ENCODE measurements around the gene SLC26A8.
A peak's percentile ranks its signal among the peaks of the same experiment; 100 is the strongest.
"Not testable (repeated sequence)": the region's sequence is repeated elsewhere in the genome, so short reads cannot be mapped to it uniquely, and the experiment has no call there.

The SLC26A8 gene

DNA sequence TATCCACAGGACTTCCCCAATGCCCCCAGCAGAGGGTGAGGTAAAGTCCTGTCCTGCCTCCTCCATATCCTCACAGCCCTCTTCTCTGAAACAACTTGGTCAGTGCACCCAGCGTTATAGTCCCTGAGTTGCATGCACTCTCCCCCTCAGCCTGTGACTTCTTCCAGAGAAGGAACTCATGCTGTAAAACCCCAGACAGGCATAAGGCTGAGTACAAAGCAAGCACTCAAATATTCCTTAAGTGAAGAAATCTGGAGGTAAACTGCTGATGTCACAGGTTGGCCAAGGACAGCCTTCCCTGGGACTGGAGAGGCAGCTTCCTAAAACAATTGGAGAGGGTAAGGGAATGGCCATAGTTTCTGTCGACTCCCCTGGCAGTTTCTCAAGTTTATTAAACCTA is 90.6 kb downstream of the SLC26A8 start:
- no peaks in the 10 kb centered on the region for H3K9me3 Mint-ChIP-seq
- H3K4me3 Mint-ChIP-seq, result no peak overlapping the region
- H3K27me3 Mint-ChIP-seq, result peaks cover 2% of the 10 kb centered on the region
- intact Hi-C loops (cut with micrococcal nuclease), result no loop called here
- no peaks in the 10 kb centered on the region for H3K4me1 Mint-ChIP-seq (ENCODE audit: low read depth)
- no peaks in the 10 kb centered on the region for H3K36me3 Mint-ChIP-seq (ENCODE audit: low read depth)
- no peak overlapping the region for H3K27ac Mint-ChIP-seq

GRCh38 chr6:35931873-35932272 is 92.6 kb downstream of the SLC26A8 start:
- intact Hi-C loops (cut with micrococcal nuclease); H3K4me3 Mint-ChIP-seq; H3K4me1 Mint-ChIP-seq (ENCODE audit: low read depth); H3K36me3 Mint-ChIP-seq (ENCODE audit: low read depth); H3K27ac Mint-ChIP-seq; H3K27me3 Mint-ChIP-seq; H3K9me3 Mint-ChIP-seq: not testable (repeated sequence)

DNA sequence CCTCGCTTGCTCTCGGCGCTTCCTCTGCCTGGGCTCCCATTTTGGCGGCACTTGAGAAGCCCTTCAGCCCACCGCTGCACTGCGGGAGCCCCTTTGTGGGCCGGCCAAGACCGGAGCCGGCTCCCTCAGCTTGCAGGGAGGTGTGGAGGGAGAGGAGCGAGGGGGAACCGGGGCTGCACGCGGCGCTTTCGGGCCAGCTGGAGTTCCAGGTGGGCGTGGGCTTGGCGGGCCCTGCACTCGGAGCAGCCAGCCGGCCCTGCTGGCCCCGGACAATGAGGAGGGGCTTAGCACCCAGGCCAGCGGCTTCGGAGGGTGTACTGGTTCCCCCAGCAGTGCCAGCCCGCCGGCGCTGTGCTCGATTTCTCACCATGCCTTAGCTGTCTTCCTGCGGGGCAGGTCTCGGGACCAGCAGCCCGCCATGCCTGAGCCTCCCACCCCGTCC is 93.3 kb downstream of the SLC26A8 start:
- H3K27ac Mint-ChIP-seq, result no peak overlapping the region
- intact Hi-C loops (cut with micrococcal nuclease), result no loop called here
- H3K4me1 Mint-ChIP-seq (ENCODE audit: low read depth), result no peaks in the 10 kb centered on the region
- H3K9me3 Mint-ChIP-seq, result no peaks in the 10 kb centered on the region
- H3K36me3 Mint-ChIP-seq (ENCODE audit: low read depth), result no peaks in the 10 kb centered on the region
- no peak overlapping the region for H3K4me3 Mint-ChIP-seq
- peaks cover 2% of the 10 kb centered on the region for H3K27me3 Mint-ChIP-seq

DNA sequence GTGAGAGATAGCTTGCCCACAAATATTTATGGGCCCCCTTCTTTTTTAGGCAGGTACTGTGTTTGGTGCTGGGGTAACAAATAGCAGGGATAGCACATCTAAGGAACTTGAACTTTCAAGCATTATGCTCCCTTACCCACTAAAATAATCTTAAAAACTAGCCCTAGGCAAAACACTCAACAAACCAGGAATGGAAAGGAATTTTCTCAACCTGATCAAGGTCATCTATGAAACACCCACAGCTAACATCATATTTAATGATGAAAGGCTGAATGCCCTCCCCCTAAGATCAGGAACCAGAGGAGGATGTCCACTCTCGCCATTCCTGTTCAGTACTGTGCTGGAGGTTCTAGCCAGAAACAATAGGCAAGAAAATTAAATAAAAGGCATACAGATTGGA is 94.8 kb downstream of the SLC26A8 start:
- no peak overlapping the region for H3K27ac Mint-ChIP-seq
- intact Hi-C loops (cut with micrococcal nuclease), result no loop called here
- no peaks in the 10 kb centered on the region for H3K36me3 Mint-ChIP-seq (ENCODE audit: low read depth)
- H3K4me3 Mint-ChIP-seq, result no peak overlapping the region
- H3K9me3 Mint-ChIP-seq, result no peaks in the 10 kb centered on the region
- no peaks in the 10 kb centered on the region for H3K4me1 Mint-ChIP-seq (ENCODE audit: low read depth)
- H3K27me3 Mint-ChIP-seq, result peaks cover 2% of the 10 kb centered on the region

DNA sequence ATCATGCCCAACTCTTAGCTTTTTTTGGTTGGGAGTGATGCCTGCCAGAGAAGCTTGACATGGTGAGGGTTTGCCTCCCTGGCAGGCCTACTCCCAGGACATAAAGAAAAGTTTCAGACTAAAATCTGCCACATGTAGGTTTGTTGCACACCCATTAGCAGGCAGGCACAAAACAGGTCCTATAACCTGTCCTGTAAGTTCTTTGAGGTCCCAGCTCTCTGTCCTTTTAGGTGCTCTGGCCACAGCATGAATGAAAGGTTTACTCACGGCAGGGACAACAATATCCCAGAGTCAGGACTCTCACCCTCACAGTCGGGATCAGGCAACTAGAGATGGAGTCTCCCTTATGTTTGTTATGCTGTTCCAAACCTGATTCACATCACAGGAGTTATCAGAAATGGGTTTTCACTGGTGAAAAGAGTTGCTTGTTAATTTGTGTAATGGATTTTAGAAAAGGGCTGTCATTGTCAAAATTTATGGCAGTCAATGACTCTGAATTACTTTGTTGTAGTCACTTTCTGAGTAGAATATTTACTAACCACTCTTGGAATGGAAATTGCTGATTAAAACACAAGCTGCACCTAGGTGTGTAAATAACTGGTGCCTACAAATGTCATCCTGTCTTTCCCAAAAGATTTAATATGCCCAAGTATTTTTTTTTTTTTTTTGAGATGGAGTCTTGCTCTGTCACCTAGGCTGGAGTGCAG is 97.8 kb downstream of the SLC26A8 start:
- H3K4me1 Mint-ChIP-seq (ENCODE audit: low read depth), result no peaks in the 10 kb centered on the region
- H3K9me3 Mint-ChIP-seq, result no peaks in the 10 kb centered on the region
- H3K27ac Mint-ChIP-seq, result no peak overlapping the region
- H3K36me3 Mint-ChIP-seq (ENCODE audit: low read depth), result no peaks in the 10 kb centered on the region
- intact Hi-C loops (cut with micrococcal nuclease), result no loop called here
- H3K4me3 Mint-ChIP-seq, result no peak overlapping the region
- no peaks in the 10 kb centered on the region for H3K27me3 Mint-ChIP-seq

DNA sequence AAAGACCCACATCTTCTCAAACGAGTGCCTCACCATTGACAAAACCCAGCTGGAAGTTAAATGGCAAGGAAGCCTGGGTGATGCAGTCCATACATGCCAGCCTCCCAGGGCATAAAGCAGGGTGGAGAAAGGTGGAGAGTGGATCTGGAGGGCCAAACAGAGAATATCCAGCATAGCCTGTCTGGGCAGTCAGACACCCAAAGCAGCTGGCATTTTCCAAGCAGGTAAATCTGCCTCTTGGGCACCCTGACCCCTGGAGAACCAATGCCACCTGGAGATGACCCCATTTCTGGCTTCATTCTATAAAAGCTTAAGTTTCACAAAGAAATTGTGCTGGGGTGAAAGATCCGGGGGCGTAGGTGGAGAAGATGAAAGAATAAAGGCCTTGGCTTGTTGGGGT is 98.5 kb downstream of the SLC26A8 start:
- no peak overlapping the region for H3K27ac Mint-ChIP-seq
- peaks cover 5% of the 10 kb centered on the region for H3K4me1 Mint-ChIP-seq (ENCODE audit: low read depth)
- H3K9me3 Mint-ChIP-seq, result no peaks in the 10 kb centered on the region
- H3K27me3 Mint-ChIP-seq, result no peaks in the 10 kb centered on the region
- H3K36me3 Mint-ChIP-seq (ENCODE audit: low read depth), result no peaks in the 10 kb centered on the region
- intact Hi-C loops (cut with micrococcal nuclease), result no loop called here
- H3K4me3 Mint-ChIP-seq, result no peak overlapping the region

GRCh38 chr6:35924146-35924545 is 100.3 kb downstream of the SLC26A8 start:
- no peaks in the 10 kb centered on the region for H3K9me3 Mint-ChIP-seq
- intact Hi-C loops (cut with micrococcal nuclease), result no loop called here
- H3K27me3 Mint-ChIP-seq, result no peaks in the 10 kb centered on the region
- H3K36me3 Mint-ChIP-seq (ENCODE audit: low read depth), result peaks cover 7% of the 10 kb centered on the region
- H3K4me3 Mint-ChIP-seq, result no peak overlapping the region
- no peak overlapping the region for H3K27ac Mint-ChIP-seq
- H3K4me1 Mint-ChIP-seq (ENCODE audit: low read depth), result peaks cover 7% of the 10 kb centered on the region

DNA sequence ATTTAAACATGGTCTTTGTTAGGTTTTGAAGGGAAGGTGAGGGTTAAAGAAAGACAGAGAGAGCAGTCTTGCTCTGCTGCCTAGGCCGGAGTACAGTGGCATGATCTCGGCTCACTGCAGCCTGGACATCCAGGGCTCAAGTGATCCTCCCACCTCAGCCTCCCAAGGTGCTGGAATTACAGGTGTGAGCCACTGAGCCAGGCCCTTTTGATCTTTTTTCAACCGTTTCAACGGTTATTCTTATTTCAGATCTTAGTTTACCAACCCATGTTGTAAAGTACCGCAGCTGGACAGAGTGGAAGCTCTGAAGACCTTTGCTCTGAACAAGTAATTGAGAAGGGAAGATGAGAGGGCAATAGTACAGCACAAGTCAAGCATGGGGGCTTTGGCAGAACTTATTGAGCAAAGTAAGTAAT is 102.3 kb downstream of the SLC26A8 start:
- intact Hi-C loops (cut with micrococcal nuclease), result no loop called here
- H3K27ac Mint-ChIP-seq, result no peak overlapping the region
- H3K36me3 Mint-ChIP-seq (ENCODE audit: low read depth), result peaks cover 7% of the 10 kb centered on the region
- no peaks in the 10 kb centered on the region for H3K9me3 Mint-ChIP-seq
- peaks cover 23% of the 10 kb centered on the region for H3K4me1 Mint-ChIP-seq (ENCODE audit: low read depth)
- H3K4me3 Mint-ChIP-seq, result no peak overlapping the region
- H3K27me3 Mint-ChIP-seq, result no peaks in the 10 kb centered on the region

- intact Hi-C loops (cut with micrococcal nuclease), result no loop called here
- Mint-ChIP-seq H3K27me3 (no peaks in the 10 kb centered on the region), H3K27ac (peak within 1 kb of the TSS; percentile 90), H3K4me3 (peak within 1 kb of the TSS; percentile 97), H3K4me1 (ENCODE audit: low read depth) (peaks cover 28% of the 10 kb centered on the region), H3K36me3 (ENCODE audit: low read depth) (peaks cover 14% of the 10 kb centered on the region), H3K9me3 (no peaks in the 10 kb centered on the region)
Observed at GRCh38 chr6:35920793-35921732, 103.4 kb downstream of the SLC26A8 start, which contains the start of gene SRPK1. TSS of gene SRPK1 (minus strand) at chr6:35921098. CDS start at chr6:35921056, 42 bp downstream.

GRCh38 chr6:35919827-35920751 is 104.4 kb downstream of the SLC26A8 start:
- intact Hi-C loops (cut with micrococcal nuclease), result no loop called here
- Mint-ChIP-seq H3K9me3 (no peaks in the 10 kb centered on the region), H3K27me3 (no peaks in the 10 kb centered on the region), H3K36me3 (ENCODE audit: low read depth) (peaks cover 20% of the 10 kb centered on the region), H3K4me3 (peak overlapping the region; percentile 97), H3K27ac (peak overlapping the region; percentile 90), H3K4me1 (ENCODE audit: low read depth) (peaks cover 28% of the 10 kb centered on the region)

- Mint-ChIP-seq H3K27me3 (no peaks in the 10 kb centered on the region), H3K4me1 (ENCODE audit: low read depth) (peaks cover 28% of the 10 kb centered on the region), H3K4me3 (peak overlapping the region; percentile 97), H3K9me3 (no peaks in the 10 kb centered on the region), H3K27ac (peak overlapping the region; percentile 90), H3K36me3 (ENCODE audit: low read depth) (peaks cover 28% of the 10 kb centered on the region)
- intact Hi-C loops (cut with micrococcal nuclease), result no loop called here
Observed at GRCh38 chr6:35919085-35919826, 105.2 kb downstream of the SLC26A8 start.

- H3K9me3 Mint-ChIP-seq; intact Hi-C loops (cut with micrococcal nuclease); H3K27ac Mint-ChIP-seq; H3K4me3 Mint-ChIP-seq; H3K27me3 Mint-ChIP-seq: not testable (repeated sequence)
- H3K4me1 Mint-ChIP-seq (ENCODE audit: low read depth), result peaks cover 28% of the 10 kb centered on the region
- H3K36me3 Mint-ChIP-seq (ENCODE audit: low read depth), result peaks cover 51% of the 10 kb centered on the region
Observed at GRCh38 chr6:35916893-35917292, 107.5 kb downstream of the SLC26A8 start.

DNA sequence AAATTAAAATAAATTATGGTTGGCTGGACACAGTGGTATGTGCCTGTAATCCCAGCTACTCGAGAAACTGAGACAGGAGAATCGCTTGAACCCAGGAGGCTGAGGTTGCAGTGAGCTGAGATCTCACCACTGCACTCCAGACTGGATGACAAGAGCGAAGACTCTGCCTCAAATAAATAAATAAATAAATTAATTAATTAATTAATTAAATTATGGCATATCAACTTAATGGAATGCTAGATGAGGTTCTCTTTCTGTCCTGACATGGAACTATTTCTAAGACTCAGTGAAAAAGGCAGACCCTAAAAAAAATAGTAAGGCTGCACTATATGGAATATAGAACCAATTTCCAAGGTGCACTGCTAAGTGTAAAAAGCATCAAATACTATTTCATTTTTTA is 108.4 kb downstream of the SLC26A8 start:
- H3K36me3 Mint-ChIP-seq (ENCODE audit: low read depth), result peaks cover 59% of the 10 kb centered on the region
- H3K9me3 Mint-ChIP-seq, result peaks cover 3% of the 10 kb centered on the region
- H3K4me3 Mint-ChIP-seq, result no peak overlapping the region
- no peaks in the 10 kb centered on the region for H3K27me3 Mint-ChIP-seq
- intact Hi-C loops (cut with micrococcal nuclease), result no loop called here
- no peak overlapping the region for H3K27ac Mint-ChIP-seq
- peaks cover 24% of the 10 kb centered on the region for H3K4me1 Mint-ChIP-seq (ENCODE audit: low read depth)

All from dendritic cell treated with granulocyte-macrophage colony-stimulating factor and Interleukin-4, amounts not matched to agents 40 ng/mL and 50 ng/mL, for 4 days (primary cell).